Keratinocyte (primary cell): ENCODE data around the gene S100A1. TPM values are rescaled to one million over a fixed set of nuclear protein-coding genes. Genes with fewer than 3 reads are reported as not detected.

Experiments used
- DNase-seq: peaks from one replicate; pipeline ENCODE4 v3.0.0-alpha.2; 2011; ENCODE audit warnings: low read depth, missing footprints, low spot score
- FAIRE-seq: peaks from 2 replicates; lab custom pipeline; 2011; peaks lifted over from hg19 to GRCh38; lab: Jason Lieb, UNC
- H2AFZ ChIP-seq: 2 replicates; pipeline ENCODE4 v1.6.0; 2012; ENCODE audit warnings: low read length, control low read depth, inconsistent platforms; ENCODE audit not compliant: control insufficient read depth
- H3K27ac ChIP-seq: 2 replicates; pipeline ENCODE4 v1.5.1; 2011; ENCODE audit warnings: low read length; ENCODE audit not compliant: control insufficient read depth, insufficient read depth
- H3K27me3 ChIP-seq: 3 replicates; pipeline ENCODE4 v1.6.0; 2011; ENCODE audit warnings: low read length; ENCODE audit not compliant: control insufficient read depth, insufficient read depth; ENCODE audit errors: extremely low read depth
- H3K36me3 ChIP-seq, 2 experiments: 2 replicates in 1 of 2; 3 replicates in 1 of 2; pipeline ENCODE4 v1.5.1; 2011; ENCODE audit warnings: low read length in 2 of 2, mild to moderate bottlenecking in 1 of 2; ENCODE audit not compliant: control insufficient read depth in 2 of 2, insufficient read depth in 2 of 2; ENCODE audit errors: extremely low read depth in 1 of 2
- H3K4me1 ChIP-seq: 3 replicates; pipeline ENCODE4 v1.5.1; 2011; ENCODE audit warnings: low read length; ENCODE audit not compliant: control insufficient read depth, insufficient read depth; ENCODE audit errors: extremely low read depth
- H3K4me2 ChIP-seq: 3 replicates; pipeline ENCODE4 v1.6.0; 2011; ENCODE audit warnings: low read depth, low read length; ENCODE audit not compliant: control insufficient read depth, insufficient read depth; ENCODE audit errors: extremely low read depth
- H3K4me3 ChIP-seq, 3 experiments: fragments of 200-600 bp in 1 of 3; sonication (generic) in 1 of 3; 2 replicates in 2 of 3; 3 replicates in 1 of 3; pipeline ENCODE4 v1.5.1; 2011 to 2016; ENCODE audit warnings: low read length in 3 of 3, mild to moderate bottlenecking in 3 of 3, control low read depth in 2 of 3, inconsistent platforms in 1 of 3, low read depth in 1 of 3, mixed read lengths in 1 of 3, mixed run types in 1 of 3, moderate library complexity in 1 of 3; ENCODE audit not compliant: control insufficient read depth in 2 of 3, insufficient read depth in 2 of 3; ENCODE audit errors: extremely low read depth in 1 of 3
- H3K79me2 ChIP-seq: 2 replicates; pipeline ENCODE4 v1.6.0; 2012; ENCODE audit warnings: low read length; ENCODE audit not compliant: control insufficient read depth, insufficient read depth
- H3K9ac ChIP-seq: 3 replicates; pipeline ENCODE4 v1.6.0; 2011; ENCODE audit warnings: low read length; ENCODE audit not compliant: control insufficient read depth, insufficient read depth; ENCODE audit errors: extremely low read depth
- H3K9me1 ChIP-seq: 3 replicates; pipeline ENCODE4 v1.6.0; 2011; ENCODE audit warnings: low read length; ENCODE audit not compliant: control insufficient read depth, insufficient read depth; ENCODE audit errors: extremely low read depth
- H3K9me3 ChIP-seq: 2 replicates; pipeline ENCODE4 v1.5.1; 2012; ENCODE audit warnings: low read depth, low read length; ENCODE audit not compliant: control insufficient read depth
- H4K20me1 ChIP-seq: 3 replicates; pipeline ENCODE4 v1.6.0; 2011; ENCODE audit warnings: low read length; ENCODE audit not compliant: control insufficient read depth, insufficient read depth; ENCODE audit errors: extremely low read depth
- EZH2 ChIP-seq: IDR thresholded peaks from one replicate; pipeline ENCODE4 v1.6.1; 2012; ENCODE audit warnings: inconsistent platforms, mild to moderate bottlenecking, low read length, moderate library complexity
- dilution Hi-C: fragments of 300-500 bp; cut with MboI; formaldehyde crosslinking; loops from one replicate; pipeline ENCODE4 v1.7.0; 2020; ENCODE audit warnings: low sequenced_read_pairs; ENCODE audit not compliant: extremely low pct_ligation_motif_present
- polyA plus RNA-seq, 5 experiments: library from polyadenylated mRNA; depleted of rRNA in 3 of 5; stranded (reverse) in 3 of 5; stranded (forward) in 1 of 5; unstranded in 1 of 5; fragments of >200 nt; gene quantifications; 1 replicate in 1 of 5; 2 replicates in 3 of 5; 3 replicates in 1 of 5; pipeline versions ENCODE4 v1.2.1 to v1.2.3, GENCODE V29; 2011 to 2012; ENCODE audit warnings: missing spikeins in 2 of 5, low read depth in 1 of 5, low replicate concordance in 1 of 5
- TF ChIP-seq, protein P1 (sequence below), 3 experiments: IDR thresholded peaks in 1 of 3; conservative IDR thresholded peaks in 1 of 3; optimal IDR thresholded peaks in 1 of 3; 2 replicates in 2 of 3; 3 replicates in 1 of 3; pipeline versions ENCODE3 to v1.5.1; 2011; ENCODE audit warnings: low read length in 3 of 3, mild to moderate bottlenecking in 3 of 3, moderate library complexity in 2 of 3, control low read depth in 1 of 3, inconsistent platforms in 1 of 3; ENCODE audit not compliant: insufficient read depth in 2 of 3; ENCODE audit errors: extremely low read depth in 1 of 3

S100A1 gene
- polyA plus RNA-seq, 1 donor (not counting 4 experiments of a cell fraction or from before 2014, with no cell fraction given) = 0.12 TPM

DNA sequence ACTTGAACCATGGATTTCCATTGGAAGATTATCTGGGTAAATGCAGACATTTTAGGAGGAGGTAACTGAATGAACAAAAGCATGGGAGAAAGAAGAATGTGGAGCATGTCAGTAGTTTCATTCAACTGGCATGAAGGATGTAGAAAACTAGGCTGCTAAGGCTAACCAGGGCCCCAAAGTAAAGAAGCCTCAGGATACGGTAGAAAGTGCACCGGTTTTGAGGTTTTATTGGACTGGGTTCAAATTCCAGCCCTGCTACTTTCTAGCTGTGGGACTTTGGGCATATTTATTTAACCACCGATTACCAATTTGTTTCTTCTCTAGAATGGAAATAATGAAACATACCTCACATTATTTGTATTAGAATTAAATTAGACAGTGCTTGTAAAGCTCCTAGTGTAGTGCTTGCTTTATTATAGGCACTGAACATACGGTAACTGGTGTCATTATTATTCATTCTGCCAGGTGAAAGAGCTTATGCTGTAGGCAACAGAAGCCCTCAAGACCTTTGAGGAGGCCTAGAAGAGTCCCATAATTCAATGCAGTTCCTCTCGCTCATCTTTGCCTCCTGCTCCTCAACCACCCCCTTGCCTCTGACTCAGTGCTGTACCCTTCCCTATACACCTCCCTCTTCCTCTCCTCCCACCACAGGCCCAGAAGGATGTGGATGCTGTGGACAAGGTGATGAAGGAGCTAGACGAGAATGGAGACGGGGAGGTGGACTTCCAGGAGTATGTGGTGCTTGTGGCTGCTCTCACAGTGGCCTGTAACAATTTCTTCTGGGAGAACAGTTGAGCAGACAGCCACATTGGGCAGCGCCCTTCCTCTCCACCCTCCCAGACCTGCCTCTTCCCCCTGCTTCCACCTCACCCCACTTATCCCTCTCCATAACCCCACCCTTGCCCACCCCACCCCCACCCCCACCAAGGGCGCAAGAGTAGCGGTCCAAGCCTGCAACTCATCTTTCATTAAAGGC lies 3.1 kb downstream of the S100A1 start:
- Histone ChIP-seq H3K4me2 (no peak overlapping the region), H2AFZ (no peak overlapping the region), H3K27me3 (no peaks in the 10 kb centered on the region), H4K20me1 (no peaks in the 10 kb centered on the region), H3K4me1 (peaks cover 21% of the 10 kb centered on the region), H3K4me3 (no peak overlapping the region), H3K9me3 (no peaks in the 10 kb centered on the region), H3K79me2 (peaks cover 28% of the 10 kb centered on the region), H3K9me1 (peaks cover 6% of the 10 kb centered on the region), H3K36me3 (peaks cover 4 to 9% of the 10 kb centered on the region in 2 experiments), H3K27ac (no peak overlapping the region), H3K9ac (no peak overlapping the region)
- FAIRE-seq = no peak
- no peak for DNase-seq
- dilution Hi-C loops = no loop called here
- TF ChIP-seq EZH2 = no peak
- TF ChIP-seq, protein P1, sequence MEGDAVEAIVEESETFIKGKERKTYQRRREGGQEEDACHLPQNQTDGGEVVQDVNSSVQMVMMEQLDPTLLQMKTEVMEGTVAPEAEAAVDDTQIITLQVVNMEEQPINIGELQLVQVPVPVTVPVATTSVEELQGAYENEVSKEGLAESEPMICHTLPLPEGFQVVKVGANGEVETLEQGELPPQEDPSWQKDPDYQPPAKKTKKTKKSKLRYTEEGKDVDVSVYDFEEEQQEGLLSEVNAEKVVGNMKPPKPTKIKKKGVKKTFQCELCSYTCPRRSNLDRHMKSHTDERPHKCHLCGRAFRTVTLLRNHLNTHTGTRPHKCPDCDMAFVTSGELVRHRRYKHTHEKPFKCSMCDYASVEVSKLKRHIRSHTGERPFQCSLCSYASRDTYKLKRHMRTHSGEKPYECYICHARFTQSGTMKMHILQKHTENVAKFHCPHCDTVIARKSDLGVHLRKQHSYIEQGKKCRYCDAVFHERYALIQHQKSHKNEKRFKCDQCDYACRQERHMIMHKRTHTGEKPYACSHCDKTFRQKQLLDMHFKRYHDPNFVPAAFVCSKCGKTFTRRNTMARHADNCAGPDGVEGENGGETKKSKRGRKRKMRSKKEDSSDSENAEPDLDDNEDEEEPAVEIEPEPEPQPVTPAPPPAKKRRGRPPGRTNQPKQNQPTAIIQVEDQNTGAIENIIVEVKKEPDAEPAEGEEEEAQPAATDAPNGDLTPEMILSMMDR (optimal IDR thresholded peaks at IDR 0.05 in 1 of 3, IDR thresholded peaks at IDR 0.05 in 1 of 3, conservative IDR thresholded peaks at IDR 0.05 in 1 of 3; ENCODE audit: extremely low read depth in 1 of 3, insufficient read depth in 2 of 3, low read length in 3 of 3) = no peak

DNA sequence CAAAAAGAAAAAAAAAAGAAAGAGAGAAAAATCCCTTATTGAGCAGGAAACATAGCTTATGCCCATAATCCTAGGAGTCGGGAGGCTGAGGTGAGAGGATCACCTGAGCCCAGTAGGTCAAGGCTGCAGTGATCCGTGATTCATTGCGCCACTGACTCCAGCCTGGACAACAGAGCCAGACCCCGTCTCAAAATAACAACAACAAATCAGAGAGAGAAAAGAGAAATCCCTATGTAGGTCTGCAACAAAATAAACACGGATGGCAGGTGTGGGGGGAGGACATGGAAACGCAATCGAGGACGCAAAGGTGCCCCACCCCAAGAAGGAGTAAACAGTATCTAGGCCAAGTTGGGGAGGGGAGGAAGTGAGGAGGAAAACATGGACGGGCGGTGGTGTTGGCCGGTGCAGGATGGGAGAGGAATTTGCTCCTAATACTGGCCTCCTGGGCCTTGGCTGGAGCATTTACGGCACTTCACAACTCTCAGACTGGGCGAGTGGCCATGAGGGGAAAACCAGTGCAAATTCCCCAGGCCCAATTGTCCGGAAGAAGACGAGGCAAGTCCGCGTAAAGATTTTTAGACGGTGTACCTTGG lies 5.0 kb downstream of the S100A1 start:
- Histone ChIP-seq H3K4me3 (peak overlapping the region; percentile 56 to 99 (median 97)), H3K9ac (peak overlapping the region; percentile 100), H4K20me1 (no peaks in the 10 kb centered on the region), H3K9me1 (no peaks in the 10 kb centered on the region), H3K79me2 (peaks cover 36% of the 10 kb centered on the region), H3K4me2 (peak overlapping the region; percentile 100), H3K4me1 (peaks cover 13% of the 10 kb centered on the region), H3K27me3 (no peaks in the 10 kb centered on the region), H3K9me3 (no peaks in the 10 kb centered on the region), H3K36me3 (peaks cover 10 to 23% of the 10 kb centered on the region in 2 experiments), H3K27ac (peak overlapping the region; percentile 100), H2AFZ (peak overlapping the region; percentile 82)
- DNase-seq (no peak), FAIRE-seq (no peak)
- TF ChIP-seq, protein P1 (optimal IDR thresholded peaks at IDR 0.05 in 1 of 3, IDR thresholded peaks at IDR 0.05 in 1 of 3, conservative IDR thresholded peaks at IDR 0.05 in 1 of 3; ENCODE audit: extremely low read depth in 1 of 3, insufficient read depth in 2 of 3, low read length in 3 of 3) = no peak
- TF ChIP-seq EZH2 = no peak
- dilution Hi-C loops = no loop called here
